T-helper 2 cell treated with Interferon-gamma antibody and Interleukin-4, amounts not matched to agents 5 μg/mL and 100 μg/mL, for 36 hours (primary cell): ENCODE results near the gene EXOC4.

Source experiments
- DNase-seq: peaks from one replicate; pipeline ENCODE4 v3.0.0; 2021; ENCODE audit warnings: low spot score
- H3K27ac Mint-ChIP-seq: one replicate; pipeline ENCODE4 v1.8.0; 2021; ENCODE audit warnings: mild to moderate bottlenecking, mixed read lengths
- H3K27me3 Mint-ChIP-seq: one replicate; pipeline ENCODE4 v1.8.0; 2021; ENCODE audit warnings: low read depth, mixed read lengths
- H3K36me3 Mint-ChIP-seq: one replicate; pipeline ENCODE4 v1.8.0; 2021; ENCODE audit warnings: low read depth, mixed read lengths
- H3K4me1 Mint-ChIP-seq: one replicate; pipeline ENCODE4 v1.8.0; 2021; ENCODE audit warnings: low read depth, mixed read lengths
- H3K4me3 Mint-ChIP-seq: one replicate; pipeline ENCODE4 v1.8.0; 2022; ENCODE audit warnings: mild to moderate bottlenecking, moderate library complexity, mixed read lengths
- H3K9me3 Mint-ChIP-seq: one replicate; pipeline ENCODE4 v1.8.0; 2021; ENCODE audit warnings: mixed read lengths

The EXOC4 gene

DNA sequence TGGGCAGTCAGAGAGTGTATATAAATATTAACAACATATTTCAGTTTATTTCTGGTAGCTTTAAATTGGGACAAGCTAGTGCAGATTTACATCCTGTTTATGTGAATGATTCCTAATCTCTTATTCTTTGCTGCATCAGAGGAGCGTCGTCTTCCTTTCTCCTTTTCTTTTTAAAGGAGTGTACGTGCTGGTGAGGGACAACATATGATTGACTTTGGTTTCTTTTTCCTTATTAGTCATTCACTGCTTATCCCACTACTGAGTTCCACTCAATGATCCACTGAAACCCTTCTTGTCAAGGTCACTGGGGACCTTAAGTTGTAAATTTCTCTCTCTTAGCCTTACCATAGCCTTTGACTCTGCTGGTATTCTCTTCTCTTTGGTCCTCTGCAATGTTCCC is 116.3 kb downstream of the EXOC4 start:
- Mint-ChIP-seq H3K4me1 (peaks cover 6% of the 10 kb centered on the region), H3K9me3 (no peaks in the 10 kb centered on the region), H3K27ac (no peak overlapping the region), H3K27me3 (no peaks in the 10 kb centered on the region), H3K4me3 (no peak overlapping the region), H3K36me3 (no peaks in the 10 kb centered on the region)
- no peak for DNase-seq

DNA sequence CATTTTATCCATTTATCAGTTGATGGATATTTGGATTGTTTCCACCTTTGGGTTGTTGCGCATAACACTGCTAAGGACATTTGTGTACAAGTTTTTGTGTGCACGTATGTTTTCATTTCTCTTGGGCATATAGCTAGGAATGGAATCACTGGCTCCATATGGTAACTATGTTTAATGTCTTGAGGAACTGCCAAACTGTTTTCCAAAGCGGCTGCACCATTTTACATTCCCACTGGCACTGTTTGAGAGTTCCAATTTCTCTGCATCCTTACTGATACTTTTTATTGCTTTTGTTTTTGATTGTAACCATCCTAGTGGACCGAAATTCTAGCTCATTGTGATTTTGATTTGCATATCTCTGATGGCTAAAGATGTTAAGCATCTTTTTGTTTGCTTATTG is 118.7 kb downstream of the EXOC4 start:
- Mint-ChIP-seq H3K27ac (no peak overlapping the region), H3K36me3 (peaks cover 12% of the 10 kb centered on the region), H3K9me3 (no peaks in the 10 kb centered on the region), H3K27me3 (no peaks in the 10 kb centered on the region), H3K4me1 (no peaks in the 10 kb centered on the region), H3K4me3 (no peak overlapping the region)
- no peak for DNase-seq

DNA sequence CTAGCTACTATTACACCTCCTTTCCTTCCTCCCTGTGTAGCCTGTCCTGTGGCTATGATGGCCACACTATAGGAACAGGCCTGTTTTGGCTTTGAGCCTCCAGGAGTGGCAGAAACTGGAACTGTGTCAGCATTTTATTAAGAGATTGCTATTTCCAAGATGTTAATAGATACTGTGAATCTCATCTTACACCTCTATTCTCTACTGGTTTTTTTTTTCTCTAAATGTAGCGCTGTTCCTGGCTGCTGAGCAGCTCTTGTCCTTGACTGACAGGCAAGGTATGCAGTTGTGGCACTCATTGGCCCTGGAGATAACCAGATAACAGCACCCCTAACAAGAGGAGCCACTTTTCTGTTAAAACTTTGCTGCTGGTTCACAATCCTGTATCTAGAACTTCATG is 119.5 kb downstream of the EXOC4 start:
- Mint-ChIP-seq H3K9me3 (peaks cover 1% of the 10 kb centered on the region), H3K4me1 (no peaks in the 10 kb centered on the region), H3K27ac (no peak overlapping the region), H3K36me3 (peaks cover 13% of the 10 kb centered on the region), H3K4me3 (no peak overlapping the region), H3K27me3 (no peaks in the 10 kb centered on the region)
- DNase-seq, result no peak

DNA sequence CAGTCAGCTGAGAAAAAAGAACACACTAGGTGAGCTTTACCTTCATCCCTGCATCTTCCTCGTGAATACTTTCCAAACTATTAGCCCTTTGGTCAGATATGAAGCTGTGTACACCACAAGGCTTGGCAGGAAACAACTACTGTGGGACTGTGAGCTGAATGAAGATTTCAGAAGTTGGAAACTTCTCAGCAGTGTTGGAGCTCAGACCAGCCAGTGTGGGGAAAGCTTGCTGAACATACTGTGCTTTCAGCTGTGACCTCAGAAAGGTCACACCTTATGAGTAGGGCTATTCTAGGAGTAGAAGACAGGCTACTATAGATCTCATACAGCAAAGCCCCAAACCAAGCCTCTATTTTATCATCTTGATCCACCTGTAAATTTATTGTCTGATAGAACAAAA is 123.6 kb downstream of the EXOC4 start:
- no peak for DNase-seq
- Mint-ChIP-seq H3K27ac (no peak overlapping the region), H3K36me3 (peaks cover 22% of the 10 kb centered on the region), H3K4me1 (no peaks in the 10 kb centered on the region), H3K27me3 (no peaks in the 10 kb centered on the region), H3K9me3 (peaks cover 8% of the 10 kb centered on the region), H3K4me3 (no peak overlapping the region)

DNA sequence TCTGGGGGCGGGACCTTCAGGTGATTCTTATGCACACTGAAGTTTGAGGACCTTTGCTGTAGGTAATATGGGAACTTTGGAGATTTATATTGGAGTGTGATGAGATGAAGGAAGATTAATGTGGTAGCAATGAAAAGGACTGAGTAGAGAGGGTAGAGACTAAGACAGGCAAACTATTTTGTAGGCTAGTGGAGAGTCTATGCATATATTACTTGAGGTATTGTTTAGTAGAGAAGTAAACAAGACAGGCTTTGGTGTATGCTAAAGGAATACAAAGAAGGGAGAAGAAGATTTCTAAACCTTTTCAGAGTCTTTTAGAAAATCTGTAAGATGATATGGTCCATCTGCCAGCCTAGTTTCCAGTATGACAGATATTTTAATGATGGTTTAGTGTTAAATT is 129.1 kb downstream of the EXOC4 start:
- DNase-seq, result no peak
- Mint-ChIP-seq H3K9me3 (peaks cover 8% of the 10 kb centered on the region), H3K27me3 (no peaks in the 10 kb centered on the region), H3K4me3 (no peak overlapping the region), H3K36me3 (peaks cover 14% of the 10 kb centered on the region), H3K27ac (no peak overlapping the region), H3K4me1 (peaks cover 2% of the 10 kb centered on the region)

DNA sequence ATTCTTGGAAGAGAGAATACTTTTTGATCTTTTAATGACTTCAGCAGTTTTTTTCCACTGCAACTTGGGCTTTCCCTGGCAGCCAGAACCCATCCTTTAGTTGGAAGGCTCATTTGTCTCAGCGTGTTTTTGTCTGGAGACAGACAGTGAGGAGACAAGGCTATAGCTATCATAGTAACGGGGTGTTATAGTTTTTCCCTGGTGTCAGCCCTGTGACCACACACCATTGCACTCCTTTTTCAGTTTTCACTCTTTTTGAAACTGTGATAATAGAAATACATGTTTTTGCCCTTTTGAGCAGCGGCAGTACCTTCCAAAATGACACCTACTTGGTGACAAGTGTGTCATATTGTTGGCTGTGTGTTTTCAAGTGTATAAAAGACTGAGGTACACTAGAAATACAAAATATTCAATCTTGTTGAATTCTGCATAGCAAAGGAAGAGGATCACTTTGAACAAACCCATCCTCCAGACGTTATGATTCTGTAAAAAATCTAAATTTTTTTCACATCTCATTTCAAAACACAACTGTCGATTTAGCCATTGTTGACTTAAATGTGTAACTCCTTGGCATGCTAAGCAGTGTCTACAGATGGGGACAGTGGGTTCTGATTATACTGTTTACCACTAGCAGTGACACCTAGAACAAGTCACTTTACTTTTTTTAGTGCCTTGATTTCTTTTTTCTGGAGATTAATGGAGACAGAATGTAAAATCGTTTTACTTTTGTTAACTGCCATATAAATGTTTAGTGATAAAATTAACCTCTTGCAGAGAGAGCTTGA is 130.1 kb downstream of the EXOC4 start:
- peaks cover 10% of the 10 kb centered on the region for H3K36me3 Mint-ChIP-seq
- no peak for DNase-seq
- H3K4me3 Mint-ChIP-seq, result no peak overlapping the region
- peaks cover 3% of the 10 kb centered on the region for H3K9me3 Mint-ChIP-seq
- H3K27ac Mint-ChIP-seq, result no peak overlapping the region
- peaks cover 2% of the 10 kb centered on the region for H3K4me1 Mint-ChIP-seq
- no peaks in the 10 kb centered on the region for H3K27me3 Mint-ChIP-seq

DNA sequence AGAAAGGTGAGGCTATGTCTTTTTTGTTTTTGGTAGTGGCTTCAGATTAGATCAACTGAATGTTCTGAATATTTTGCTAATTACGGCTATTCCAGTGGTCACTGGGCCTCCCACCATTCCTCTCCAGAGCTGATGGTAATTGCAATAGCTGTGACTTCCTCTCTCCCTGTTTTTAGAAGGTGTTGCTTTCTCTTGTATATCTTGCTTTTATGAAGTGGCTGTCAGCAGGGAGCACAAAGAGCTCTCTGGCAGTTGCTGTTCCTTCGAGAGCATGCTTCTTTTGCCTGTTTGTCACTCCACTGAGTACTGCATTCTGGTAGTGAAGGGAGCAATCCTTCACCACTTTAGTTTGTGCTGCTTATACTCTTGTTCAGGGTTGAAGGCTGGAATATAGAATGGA is 133.3 kb downstream of the EXOC4 start:
- peaks cover 2% of the 10 kb centered on the region for H3K4me1 Mint-ChIP-seq
- peaks cover 8% of the 10 kb centered on the region for H3K36me3 Mint-ChIP-seq
- DNase-seq, result no peak
- H3K9me3 Mint-ChIP-seq, result peaks cover 4% of the 10 kb centered on the region
- H3K27me3 Mint-ChIP-seq, result no peaks in the 10 kb centered on the region
- no peak overlapping the region for H3K4me3 Mint-ChIP-seq
- H3K27ac Mint-ChIP-seq, result no peak overlapping the region

DNA sequence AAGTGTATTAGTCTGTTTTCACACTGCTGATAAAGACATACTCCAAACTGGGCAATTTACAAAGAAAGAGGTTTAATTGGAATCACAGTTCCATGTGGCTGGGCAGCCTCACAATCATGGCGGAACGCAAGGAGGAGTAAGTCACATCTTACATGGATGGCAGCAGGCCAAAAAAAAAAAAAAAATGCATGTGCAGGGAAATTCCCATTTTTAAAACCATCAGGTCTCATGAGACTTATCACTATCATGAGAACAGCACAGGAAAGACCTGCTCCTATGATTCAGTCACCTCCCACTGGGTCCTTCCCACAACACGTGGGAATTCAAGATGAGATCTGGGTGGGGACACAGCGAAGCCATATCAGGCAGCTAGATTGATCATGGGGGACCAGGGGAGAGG is 136.8 kb downstream of the EXOC4 start:
- DNase-seq, result no peak
- Mint-ChIP-seq H3K4me1 (peaks cover 2% of the 10 kb centered on the region), H3K9me3 (peaks cover 4% of the 10 kb centered on the region), H3K36me3 (peaks cover 5% of the 10 kb centered on the region), H3K4me3 (no peak overlapping the region), H3K27ac (no peak overlapping the region), H3K27me3 (no peaks in the 10 kb centered on the region)

DNA sequence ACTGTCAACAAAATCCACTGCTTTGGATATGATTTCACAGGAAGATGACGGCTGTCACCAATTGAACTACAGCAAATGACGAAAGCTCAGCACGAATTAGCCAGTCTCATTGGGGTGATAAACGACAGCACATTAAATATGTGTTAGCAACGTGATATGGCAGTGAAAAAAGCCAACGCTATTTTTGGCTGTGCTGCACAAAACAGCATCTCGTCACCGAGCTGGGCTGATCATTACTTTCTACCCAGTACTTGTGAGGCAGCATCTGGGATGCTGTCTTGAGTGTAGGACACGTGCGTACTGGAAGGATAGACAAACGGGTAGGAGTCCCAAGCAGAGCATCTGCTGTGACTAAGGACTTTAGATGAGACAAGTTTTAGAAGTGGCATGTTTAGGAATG is 138.3 kb downstream of the EXOC4 start:
- Mint-ChIP-seq H3K27me3 (no peaks in the 10 kb centered on the region), H3K4me3 (no peak overlapping the region)

DNA sequence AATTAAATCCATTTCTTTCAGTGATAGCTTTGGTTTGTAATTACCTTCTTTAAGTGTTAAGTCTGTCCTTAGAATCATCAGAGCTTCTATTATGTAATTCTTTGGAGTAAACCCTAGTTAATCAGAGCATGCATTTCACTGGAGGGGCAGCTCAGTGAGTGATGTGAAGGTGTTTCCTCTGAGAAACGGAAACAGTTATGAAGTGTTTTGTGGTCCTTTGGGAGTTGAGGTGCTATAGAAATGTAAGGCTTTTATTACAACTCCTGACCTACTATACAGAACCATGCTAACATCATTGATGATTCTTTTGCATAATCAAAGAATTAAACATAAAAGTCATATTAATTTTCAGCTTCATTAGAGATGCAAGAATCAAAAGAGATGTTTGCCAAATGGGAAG is 141.5 kb downstream of the EXOC4 start:
- H3K36me3 Mint-ChIP-seq, result no peaks in the 10 kb centered on the region
- H3K27ac Mint-ChIP-seq, result no peak overlapping the region
- no peaks in the 10 kb centered on the region for H3K4me1 Mint-ChIP-seq
- no peaks in the 10 kb centered on the region for H3K27me3 Mint-ChIP-seq
- DNase-seq, result no peak
- no peak overlapping the region for H3K4me3 Mint-ChIP-seq
- no peaks in the 10 kb centered on the region for H3K9me3 Mint-ChIP-seq

More for the DNA sequence above, 138.3 kb downstream of the EXOC4 start:
- DNase-seq, result no peak
- Mint-ChIP-seq H3K36me3 (peaks cover 4% of the 10 kb centered on the region), H3K4me1 (peaks cover 2% of the 10 kb centered on the region), H3K9me3 (peaks cover 4% of the 10 kb centered on the region), H3K27ac (no peak overlapping the region)

DNA sequence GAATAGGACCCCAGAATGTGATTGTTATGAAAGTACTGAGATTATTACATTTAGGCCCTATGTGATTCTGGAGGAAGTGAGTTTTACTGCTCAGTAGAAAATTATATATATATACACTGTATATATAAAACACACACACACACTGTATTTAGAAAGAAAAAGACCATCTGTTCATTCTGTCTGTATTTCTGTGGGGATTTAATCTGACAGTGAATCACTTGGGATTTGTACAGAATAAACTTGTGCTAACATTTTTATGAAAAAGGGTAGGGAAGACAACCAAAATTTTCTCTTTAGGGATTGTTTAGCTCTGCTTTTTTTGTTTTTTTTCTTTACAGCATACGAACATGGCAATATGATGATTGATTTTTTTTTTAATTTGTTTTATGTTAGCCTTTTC is 142.7 kb downstream of the EXOC4 start:
- H3K4me3 Mint-ChIP-seq, result no peak overlapping the region
- no peak overlapping the region for H3K27ac Mint-ChIP-seq
- H3K9me3 Mint-ChIP-seq, result no peaks in the 10 kb centered on the region
- H3K4me1 Mint-ChIP-seq, result peaks cover under 1% of the 10 kb centered on the region
- no peaks in the 10 kb centered on the region for H3K27me3 Mint-ChIP-seq
- no peak for DNase-seq
- no peaks in the 10 kb centered on the region for H3K36me3 Mint-ChIP-seq

DNA sequence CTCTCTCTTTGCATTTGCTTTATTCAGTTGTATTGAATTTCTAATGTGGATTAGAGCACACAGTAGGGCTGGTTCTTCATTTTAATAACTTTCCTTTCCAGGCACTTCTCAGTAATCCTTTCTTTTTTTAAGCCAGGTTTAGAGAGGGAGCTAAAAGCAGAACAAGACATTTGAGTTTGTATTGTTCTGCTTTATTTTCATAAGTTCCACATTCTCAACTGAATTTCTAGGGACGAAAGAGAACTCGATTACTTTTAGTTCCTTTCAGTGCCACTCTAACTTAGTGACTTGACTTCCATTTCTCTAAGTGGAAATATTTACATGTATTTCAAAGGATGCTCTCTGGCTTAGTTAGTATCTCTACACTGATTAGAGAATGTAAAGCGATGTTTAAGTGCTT is 145.6 kb downstream of the EXOC4 start:
- Mint-ChIP-seq H3K9me3 (no peaks in the 10 kb centered on the region), H3K27me3 (no peaks in the 10 kb centered on the region), H3K36me3 (no peaks in the 10 kb centered on the region), H3K27ac (no peak overlapping the region), H3K4me1 (peaks cover 3% of the 10 kb centered on the region), H3K4me3 (no peak overlapping the region)
- no peak for DNase-seq

DNA sequence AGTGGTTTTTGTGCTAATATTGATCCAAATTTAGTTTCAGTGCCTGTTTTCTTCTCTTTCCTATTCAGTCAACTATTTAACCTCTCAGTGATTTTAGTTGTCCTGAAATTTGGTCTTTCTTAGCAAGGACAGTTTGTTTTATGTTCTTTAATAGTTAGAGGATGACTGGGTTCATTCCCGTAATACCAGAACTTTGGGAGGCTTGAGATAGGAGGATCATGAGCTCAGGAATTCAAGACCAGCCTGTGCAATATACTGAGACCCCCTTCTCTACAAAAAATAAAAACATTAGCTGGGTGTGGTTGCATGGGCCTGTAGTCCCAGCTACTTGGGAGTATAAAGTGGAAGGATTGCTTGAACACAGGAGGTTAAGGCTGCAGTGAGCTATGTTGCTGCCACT is 148.3 kb downstream of the EXOC4 start:
- peaks cover 3% of the 10 kb centered on the region for H3K4me1 Mint-ChIP-seq
- no peaks in the 10 kb centered on the region for H3K27me3 Mint-ChIP-seq
- no peak overlapping the region for H3K4me3 Mint-ChIP-seq
- H3K36me3 Mint-ChIP-seq, result no peaks in the 10 kb centered on the region
- no peaks in the 10 kb centered on the region for H3K9me3 Mint-ChIP-seq
- DNase-seq, result no peak
- H3K27ac Mint-ChIP-seq, result no peak overlapping the region

DNA sequence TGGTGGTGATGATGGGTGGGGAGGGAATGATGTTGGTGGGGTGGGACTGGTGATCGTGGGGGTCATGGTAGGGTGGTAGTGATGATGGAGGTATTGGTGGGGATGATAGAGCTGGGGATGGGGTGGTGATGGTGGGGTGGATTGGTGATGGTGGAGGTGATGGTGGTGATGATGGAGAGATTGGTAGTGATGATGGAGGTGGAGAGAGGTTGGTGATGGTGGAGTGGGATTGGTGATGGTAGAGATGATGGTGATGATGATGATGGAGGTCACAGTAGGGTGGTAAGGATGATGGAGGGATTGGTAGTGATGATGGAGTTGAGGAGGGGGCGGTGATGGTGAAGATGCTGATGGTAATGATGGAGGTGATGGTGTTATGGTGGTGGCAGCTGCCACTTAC is 155.3 kb downstream of the EXOC4 start:
- no peaks in the 10 kb centered on the region for H3K36me3 Mint-ChIP-seq
- DNase-seq, result no peak
- H3K4me3 Mint-ChIP-seq, result no peak overlapping the region
- no peaks in the 10 kb centered on the region for H3K27me3 Mint-ChIP-seq
- H3K27ac Mint-ChIP-seq, result no peak overlapping the region
- peaks cover 8% of the 10 kb centered on the region for H3K4me1 Mint-ChIP-seq
- H3K9me3 Mint-ChIP-seq, result no peaks in the 10 kb centered on the region

DNA sequence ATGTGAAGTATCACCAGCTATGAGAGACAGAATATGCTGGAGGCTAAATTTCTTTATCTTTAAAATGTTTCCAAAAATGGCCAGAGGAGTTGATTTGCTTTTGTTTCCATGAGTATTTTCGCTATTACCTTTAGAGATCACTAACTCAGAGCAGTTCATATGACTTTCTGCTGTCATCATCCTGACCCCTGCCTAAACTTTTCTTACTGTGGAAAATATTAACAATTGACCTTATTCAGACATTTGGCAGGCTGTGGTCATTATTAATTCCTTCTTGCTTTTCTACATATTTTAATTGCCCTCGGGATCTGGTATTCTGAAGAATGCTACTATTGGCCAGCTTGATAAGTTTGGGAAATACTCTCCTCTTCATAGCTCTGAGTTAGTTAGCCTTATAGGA is 156.5 kb downstream of the EXOC4 start:
- peaks cover 8% of the 10 kb centered on the region for H3K4me1 Mint-ChIP-seq
- no peaks in the 10 kb centered on the region for H3K27me3 Mint-ChIP-seq
- H3K9me3 Mint-ChIP-seq, result no peaks in the 10 kb centered on the region
- no peak overlapping the region for H3K27ac Mint-ChIP-seq
- no peaks in the 10 kb centered on the region for H3K36me3 Mint-ChIP-seq
- no peak for DNase-seq
- no peak overlapping the region for H3K4me3 Mint-ChIP-seq
